ENCODE measurements around the gene TSPAN11.

- TF ChIP-seq EZH2 (IDR thresholded peaks at IDR 0.05; ENCODE audit: borderline replicate concordance, low read length) (no peak), CTCF (IDR thresholded peaks at IDR 0.05; ENCODE audit: low read length) (no peak)
Observed at GRCh38 chr12:30877105-30877875, 49.3 kb upstream of the TSPAN11 start.

All from OCI-LY1 (cell line).